ENCODE data around the gene ZYX. TPM values are rescaled to one million over a fixed set of nuclear protein-coding genes. Genes with fewer than 3 reads are reported as not detected.

Gene ZYX, protein sequence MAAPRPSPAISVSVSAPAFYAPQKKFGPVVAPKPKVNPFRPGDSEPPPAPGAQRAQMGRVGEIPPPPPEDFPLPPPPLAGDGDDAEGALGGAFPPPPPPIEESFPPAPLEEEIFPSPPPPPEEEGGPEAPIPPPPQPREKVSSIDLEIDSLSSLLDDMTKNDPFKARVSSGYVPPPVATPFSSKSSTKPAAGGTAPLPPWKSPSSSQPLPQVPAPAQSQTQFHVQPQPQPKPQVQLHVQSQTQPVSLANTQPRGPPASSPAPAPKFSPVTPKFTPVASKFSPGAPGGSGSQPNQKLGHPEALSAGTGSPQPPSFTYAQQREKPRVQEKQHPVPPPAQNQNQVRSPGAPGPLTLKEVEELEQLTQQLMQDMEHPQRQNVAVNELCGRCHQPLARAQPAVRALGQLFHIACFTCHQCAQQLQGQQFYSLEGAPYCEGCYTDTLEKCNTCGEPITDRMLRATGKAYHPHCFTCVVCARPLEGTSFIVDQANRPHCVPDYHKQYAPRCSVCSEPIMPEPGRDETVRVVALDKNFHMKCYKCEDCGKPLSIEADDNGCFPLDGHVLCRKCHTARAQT
- 168 and 171 TPM in 2 replicates for total RNA-seq

DNA sequence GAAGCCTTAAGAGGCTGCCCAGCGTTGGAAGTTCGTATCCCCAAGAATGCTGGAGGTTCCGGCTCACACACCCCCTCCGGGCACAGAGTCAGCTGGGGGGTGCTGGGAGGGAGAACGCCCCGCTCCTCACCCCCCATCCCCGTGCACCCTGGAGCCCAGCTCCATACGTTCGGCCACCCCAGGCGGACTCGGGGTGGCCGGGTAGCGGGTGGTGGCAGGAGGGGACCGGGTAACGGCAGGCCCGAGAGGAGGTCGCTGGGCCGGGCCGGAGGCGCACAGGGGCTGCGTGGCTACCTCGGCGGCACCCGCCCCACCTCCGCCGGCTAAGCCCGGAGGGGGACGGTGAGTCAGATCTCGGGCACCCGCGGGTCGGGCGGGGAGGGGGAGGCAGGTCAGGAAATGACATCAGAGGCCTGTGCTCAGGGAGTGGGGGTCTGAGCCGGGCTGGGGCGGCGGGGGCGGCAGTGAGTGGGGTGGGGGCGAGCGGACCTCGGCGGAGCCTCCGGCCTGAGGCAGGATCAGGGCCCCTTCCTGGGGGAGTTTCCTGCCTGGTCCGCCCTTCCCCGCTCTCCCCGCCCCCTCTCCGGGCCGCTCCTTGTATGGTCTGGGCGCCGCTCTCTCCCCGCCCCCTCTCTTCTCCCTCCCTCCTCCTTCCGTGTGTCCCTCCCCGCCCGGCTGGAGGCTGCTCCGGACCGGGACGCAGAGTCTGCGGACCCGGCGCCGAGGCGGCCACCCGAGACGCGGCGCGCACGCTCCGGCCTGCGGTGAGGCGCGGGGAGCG, at the start of gene ZYX:
ZYX (plus strand) TSS at position 700 of the 781 bp plus-strand sequence. CDS start 227 bp downstream, outside the sequence.
- intact Hi-C loops (cut with micrococcal nuclease), result loop anchor here (1.0 to 10.0 kb wide), 9 partner anchors 28 to 1454 kb away; partner anchors contain the start of genes CASP2, EPHA1, GSTK1 and TPK1

DNA sequence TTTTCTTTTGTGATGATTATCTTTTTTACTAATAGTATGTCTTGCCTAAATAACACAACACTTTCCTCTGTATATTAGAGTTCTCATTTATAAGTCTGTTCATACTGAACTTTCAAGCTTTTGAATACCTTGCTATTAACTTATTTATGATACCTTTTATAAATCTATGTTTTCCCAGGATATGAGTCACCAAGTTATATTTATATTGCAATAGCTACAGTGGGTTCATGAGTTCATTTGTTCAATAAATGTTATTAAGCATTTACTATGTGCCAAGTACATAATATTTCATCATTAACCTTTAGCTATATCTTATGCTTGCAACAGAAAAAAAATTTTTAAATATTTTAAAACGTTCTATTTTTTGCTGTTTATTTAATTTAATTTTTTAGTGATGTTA, 46.9 kb upstream of the ZYX start:
- intact Hi-C loops (cut with micrococcal nuclease), result no loop called here

DNA sequence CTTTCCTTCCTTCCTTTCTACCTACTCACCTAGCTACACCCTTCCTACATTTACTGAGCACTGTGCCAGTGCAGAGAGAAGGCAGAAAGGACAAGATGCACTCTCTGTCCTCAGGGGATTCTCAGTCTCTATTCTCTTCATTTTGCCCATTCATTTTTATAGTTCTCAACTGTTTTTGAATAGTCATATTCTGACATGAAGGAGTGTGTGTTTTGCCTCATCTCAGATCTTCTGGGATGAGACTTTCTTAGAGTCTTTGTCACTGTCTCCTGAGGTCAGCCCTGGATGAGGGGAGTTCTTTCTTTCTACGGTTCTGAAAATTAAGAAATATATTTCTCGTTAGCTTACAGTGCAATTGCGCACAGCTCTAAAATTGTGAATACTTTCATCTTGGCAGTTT, 43.9 kb upstream of the ZYX start:
- intact Hi-C loops (cut with micrococcal nuclease), result no loop called here

DNA sequence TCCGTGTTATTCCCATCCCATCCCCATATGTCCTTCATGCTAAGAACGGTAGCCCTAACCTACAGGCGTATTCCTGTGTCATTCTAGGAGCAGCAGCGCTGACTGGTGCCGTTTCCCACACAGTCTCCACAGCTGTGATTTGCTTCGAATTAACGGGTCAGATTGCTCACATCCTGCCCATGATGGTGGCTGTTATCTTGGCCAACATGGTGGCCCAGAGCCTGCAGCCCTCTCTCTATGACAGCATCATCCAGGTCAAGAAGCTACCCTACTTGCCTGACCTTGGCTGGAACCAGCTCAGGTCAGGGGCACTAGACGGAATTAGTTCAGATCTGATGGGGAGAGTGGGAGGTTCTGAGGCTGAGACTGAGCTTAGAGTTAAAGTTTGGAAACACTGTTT, 39.3 kb upstream of the ZYX start:
- intact Hi-C loops (cut with micrococcal nuclease), result loop anchor here (10.0 kb wide), 1 partner anchor 337 kb away; no protein-coding TSS in a partner anchor

DNA sequence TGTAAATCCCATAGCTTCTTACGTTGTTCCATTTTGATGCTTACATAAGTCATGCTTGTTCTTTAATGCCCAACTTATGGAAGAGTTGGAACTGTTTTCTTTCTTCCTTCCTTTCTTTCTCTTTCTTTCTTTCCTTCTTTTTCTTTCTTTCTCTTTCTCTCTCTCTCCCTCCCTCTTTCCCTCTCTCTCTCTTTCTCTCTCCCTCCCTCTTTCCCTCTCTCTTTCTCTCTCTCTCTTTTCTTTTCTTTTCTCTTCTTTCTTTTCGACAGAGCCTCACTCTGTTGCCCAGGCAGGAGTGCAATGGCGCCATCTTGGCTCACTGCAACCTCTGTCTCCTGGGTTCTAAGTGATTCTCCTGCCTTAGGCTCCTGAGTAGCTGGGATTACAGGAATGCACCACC, 37.5 kb upstream of the ZYX start:
- intact Hi-C loops (cut with micrococcal nuclease), result loop anchor here (10.0 kb wide), 1 partner anchor 339 kb away; no protein-coding TSS in a partner anchor

DNA sequence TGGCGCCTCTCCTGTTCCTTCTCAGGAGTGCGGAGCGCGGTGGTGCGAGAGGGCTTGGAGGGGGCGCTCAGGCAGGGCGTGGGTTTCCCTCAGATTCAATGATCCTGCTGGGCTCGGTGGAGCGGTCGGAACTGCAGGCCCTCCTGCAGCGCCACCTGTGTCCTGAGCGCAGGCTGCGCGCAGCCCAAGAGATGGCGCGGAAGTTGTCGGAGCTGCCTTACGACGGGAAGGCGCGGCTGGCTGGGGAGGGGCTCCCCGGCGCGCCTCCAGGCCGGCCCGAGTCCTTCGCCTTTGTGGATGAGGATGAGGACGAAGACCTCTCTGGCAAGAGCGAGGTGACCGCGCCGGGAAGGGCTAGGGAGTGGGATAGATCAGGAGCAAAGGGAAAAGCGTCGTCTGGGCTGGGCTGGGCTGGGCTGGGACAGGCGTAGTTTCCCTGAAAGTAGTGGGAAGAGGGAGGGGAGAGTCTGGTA, 35.7 kb upstream of the ZYX start:
- intact Hi-C loops (cut with micrococcal nuclease), result loop anchor here (1.0 to 10.0 kb wide), 4 partner anchors 35 to 341 kb away; partner anchors contain the start of gene ZYX

DNA sequence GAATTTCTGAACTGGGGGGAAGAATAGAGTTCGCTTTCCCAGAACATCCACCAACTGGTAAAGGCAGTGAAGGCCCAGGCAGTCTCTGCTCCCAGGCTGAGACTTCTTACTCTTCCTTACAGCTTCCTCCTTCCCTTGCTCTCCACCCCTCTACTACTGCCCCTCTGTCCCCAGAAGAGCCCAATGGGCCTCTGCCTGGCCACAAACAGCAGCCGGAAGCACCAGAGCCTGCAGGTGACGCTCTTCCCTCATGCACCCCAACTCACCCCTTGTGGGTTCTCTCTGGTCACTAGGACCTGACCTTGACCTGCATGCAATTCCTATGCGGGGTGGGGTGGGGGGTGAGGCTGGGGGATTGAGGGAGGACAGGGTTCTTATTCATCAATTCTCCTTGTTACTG, 35.1 kb upstream of the ZYX start:
- intact Hi-C loops (cut with micrococcal nuclease), result loop anchor here (5.0 to 10.0 kb wide), 2 partner anchors 39 to 341 kb away; no protein-coding TSS in a partner anchor

DNA sequence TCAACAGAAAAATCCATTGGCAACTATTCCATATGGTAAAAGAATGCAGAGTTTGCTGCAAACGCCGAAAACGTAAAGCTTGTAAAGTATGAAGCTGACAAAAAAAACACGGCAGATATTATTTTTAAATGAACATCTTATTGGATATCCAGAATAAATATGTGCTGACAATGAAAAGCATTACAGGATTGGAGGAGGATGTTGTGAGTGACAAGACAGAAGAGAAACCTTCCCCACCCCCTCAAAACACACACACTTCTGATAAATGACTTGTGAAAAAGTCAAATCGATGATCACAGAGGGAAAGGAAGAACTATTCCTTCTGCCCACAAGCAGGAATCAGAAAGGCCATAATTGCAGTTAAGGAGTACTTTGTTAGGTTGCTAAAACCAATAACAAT, 33.2 kb upstream of the ZYX start:
- intact Hi-C loops (cut with micrococcal nuclease), result loop anchor here (5.0 to 10.0 kb wide), 2 partner anchors 41 to 343 kb away; no protein-coding TSS in a partner anchor

DNA sequence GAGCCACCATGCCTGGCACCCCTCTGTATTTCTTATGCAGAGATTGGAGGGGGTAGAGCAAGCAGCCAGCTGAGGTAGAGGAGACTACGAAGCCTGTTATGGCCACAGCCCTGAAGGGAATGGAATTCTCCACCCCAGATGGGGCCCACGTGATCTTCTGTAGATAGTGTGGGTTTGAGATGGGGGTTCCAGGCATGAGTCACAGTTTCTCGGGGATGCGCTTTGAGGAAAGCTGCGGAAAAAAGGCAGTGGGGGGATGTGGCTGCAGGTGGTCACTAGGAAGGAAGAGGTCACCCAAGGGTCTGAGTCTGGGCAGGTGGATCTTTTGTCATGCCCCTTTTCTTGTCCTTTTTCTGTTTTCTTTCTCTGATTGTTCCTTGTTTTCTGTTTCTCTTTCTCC, 30.1 kb upstream of the ZYX start:
- intact Hi-C loops (cut with micrococcal nuclease), result no loop called here

DNA sequence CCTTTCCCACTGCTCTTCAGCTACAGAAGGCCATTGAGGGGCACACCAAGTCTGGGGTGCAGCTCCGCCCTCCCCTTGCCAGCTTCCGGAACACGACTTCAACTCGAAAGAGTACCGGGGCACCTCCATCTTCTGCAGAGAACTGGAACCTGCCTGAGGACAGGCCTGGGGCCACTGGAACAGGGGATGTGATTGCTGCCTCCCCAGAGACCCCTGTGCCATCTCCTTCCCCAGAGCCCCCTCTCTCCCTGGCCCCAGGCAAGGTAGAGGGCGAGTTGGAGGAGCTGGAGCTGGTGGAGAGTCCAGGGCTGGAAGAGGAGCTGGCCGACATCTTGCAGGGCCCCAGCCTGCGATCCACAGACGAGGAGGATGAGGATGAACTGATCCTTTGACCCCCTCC, 29.6 kb upstream of the ZYX start:
- intact Hi-C loops (cut with micrococcal nuclease), result no loop called here

DNA sequence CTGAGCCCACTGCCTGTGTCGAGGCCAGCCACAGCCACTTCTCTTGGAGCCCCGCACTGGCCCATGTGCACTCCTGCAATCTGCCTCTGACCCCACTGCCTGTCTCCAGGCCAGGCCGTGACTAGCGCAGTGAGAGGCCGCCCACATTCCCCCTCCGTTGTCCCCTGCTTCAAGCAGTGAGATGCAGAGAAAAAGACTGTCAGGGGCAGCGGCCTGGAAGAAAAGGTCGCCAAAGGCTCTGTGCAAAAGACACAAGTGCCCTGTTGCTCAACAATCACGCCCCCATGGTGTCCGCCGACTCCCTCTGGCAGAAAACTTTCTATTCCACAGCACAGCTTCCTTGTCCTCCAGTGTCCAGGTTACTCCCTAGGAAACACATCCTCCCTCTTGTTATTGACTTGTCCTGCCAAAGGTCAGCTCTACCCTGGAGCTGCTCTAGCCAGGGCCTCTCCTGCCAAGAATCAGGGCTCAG, 28.6 kb upstream of the ZYX start:
- intact Hi-C loops (cut with micrococcal nuclease), result no loop called here

DNA sequence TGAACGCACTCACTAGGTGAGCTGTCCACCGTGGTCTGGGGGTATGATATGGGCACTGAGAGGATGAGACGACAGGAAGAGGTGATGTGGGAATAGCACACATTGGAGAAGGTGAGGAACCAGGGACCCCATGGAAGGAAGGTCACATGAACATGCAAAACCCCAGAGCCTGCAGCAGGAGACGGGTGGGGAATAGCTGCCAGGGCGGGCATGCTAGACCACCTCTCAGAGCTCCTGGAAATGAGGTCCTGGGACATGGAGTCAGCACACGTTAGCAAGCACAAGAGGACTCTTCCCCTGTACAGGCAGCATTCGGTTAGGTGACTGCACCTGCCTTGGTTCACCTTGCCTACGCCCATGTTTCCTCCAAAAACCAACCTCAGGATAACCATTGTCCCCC, 26.8 kb upstream of the ZYX start:
- intact Hi-C loops (cut with micrococcal nuclease), result no loop called here

DNA sequence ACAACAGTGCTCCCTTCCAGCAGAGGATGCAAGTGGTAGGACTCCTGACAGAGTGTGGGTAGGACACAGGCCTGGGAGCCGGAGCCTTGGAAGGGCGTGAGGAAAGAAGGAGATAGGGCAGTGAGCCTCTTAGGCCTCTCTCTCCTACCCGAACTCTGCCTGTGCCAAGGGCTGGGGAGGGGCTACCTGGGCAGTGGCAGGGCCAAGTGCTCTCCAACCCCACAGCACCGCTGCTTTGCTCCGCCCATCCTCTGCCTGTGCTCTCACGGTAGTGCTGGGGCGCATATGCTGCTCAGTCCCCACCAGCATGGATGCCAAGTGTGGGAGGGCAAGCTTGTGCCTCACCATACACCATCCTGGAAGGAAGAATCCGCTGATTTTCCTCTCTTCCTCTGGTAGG, 26.2 kb upstream of the ZYX start:
- intact Hi-C loops (cut with micrococcal nuclease), result no loop called here

DNA sequence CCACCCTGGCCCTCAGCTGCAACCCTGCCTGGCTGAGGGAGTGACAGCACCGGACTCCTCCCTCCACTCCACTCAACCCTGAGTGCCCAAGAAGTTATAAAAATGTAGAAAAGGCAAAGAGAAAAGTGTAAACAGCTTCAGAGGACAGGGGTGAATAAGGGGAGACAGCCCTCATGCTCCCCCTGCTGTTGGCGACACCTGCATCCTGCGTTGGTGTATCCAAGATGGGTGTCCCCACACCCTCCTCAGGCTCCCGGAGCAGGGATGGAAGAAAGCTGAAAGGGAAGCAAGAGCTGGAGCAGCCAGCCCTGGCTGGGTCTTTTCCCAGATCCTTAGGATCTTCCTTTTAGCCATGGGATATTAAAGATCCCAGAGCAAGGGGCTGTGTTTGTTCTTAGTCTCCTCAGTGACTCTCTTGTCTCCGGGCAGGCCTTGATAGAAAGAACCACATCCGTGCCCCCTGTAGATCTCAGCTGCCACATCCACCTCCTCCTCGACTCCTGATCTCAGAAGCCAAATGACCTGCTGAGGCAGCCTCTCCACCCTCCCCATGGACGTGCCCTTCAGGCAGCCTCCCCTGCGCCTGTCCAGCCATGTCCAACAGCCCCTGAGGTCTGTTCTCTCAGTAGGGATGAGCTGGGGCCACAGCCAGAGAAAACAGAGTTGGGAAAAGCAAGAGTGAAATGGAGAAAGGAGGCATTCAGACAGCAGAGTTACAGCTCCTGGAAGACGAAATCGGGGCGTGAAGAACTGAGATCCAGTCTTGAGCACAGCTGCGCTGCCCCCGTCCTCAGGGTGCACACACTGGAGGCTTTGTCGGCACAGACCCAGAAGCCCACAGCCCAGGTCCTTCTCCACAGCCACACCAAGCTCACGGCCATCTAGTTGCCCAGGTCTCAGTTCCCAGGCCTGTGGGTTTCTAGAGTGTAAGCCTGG, 25.4 kb upstream of the ZYX start:
- intact Hi-C loops (cut with micrococcal nuclease), result no loop called here

DNA sequence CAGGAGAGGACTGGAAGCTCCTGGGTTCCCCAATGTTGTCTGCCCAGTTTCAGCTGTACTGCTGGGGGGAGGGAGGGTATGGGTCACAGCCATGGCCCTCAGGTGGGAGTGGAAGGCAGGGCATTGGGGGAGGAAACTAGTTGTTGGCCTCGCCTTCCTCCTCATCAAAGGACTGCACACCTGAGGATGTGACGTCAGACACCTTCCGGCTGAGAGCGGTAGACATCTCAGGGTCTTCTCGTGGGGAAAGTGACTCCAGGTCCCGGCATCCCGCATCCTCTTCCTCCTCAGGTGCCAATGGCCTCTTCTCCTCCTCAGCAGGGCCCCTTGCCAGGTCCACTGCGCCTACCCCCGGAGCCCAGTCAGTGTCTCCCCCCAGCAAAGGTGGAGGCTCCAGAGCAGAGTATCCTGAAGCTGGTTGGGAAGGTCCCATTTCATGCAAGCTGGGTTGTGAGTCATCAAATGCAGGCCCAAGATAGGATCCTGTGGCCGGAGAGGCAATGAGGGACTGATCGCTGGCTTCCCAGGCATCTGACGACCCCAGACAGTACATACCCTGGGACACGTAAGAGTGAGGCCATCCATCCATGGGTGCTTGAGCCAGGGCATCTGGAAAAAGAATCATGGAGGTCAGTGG, 24.6 kb upstream of the ZYX start:
- intact Hi-C loops (cut with micrococcal nuclease), result no loop called here

DNA sequence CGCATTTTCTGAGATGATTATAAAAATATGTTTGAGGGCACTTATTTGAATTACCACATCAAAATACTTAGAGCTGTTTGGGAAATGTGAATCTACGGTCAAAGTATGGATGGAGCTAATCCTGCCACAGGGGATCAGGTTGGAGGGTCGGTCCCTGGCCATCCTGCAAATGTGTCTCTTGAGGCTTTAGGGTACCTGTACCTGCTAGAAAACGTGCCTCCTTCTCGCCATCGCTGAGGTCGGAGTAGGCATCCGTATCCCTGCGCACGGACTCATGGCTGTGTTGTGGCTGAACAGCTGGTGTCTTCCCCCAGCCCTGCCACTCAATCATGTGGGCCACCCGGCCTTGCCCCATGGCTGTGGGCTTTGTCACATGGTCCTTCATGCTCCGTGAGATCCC, 22.5 kb upstream of the ZYX start:
- intact Hi-C loops (cut with micrococcal nuclease), result no loop called here

DNA sequence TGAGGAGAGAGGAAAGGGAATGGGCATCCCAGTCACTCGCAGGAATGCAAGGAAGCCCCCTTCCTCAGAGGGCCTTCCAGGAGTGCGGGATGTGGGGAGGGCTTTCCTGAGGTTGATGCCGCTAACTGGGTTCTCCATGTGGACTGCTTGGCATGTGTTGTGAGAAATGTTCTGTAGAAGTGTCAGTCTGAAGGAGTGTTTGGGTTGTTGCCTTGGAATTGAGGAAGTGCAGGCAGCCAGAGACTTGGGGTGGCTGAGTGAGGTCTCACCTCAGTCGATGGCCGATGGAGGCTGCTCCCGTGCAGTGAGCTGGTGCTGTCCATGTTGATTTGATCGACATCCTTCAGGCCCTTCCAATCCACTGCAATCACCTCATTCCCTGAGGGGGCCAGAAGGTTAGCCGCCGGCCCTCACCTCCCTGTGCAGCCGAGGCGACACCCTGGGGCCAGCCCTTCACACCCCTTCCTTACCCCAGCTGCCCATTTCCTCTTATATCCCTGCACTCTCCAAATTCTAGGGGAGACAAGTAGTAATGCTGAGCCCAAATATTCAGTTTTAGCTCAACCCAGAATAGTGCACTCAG, 21.3 kb upstream of the ZYX start:
- intact Hi-C loops (cut with micrococcal nuclease), result loop anchor here (5.0 to 10.0 kb wide), 2 partner anchors 55 to 118 kb away; no protein-coding TSS in a partner anchor

DNA sequence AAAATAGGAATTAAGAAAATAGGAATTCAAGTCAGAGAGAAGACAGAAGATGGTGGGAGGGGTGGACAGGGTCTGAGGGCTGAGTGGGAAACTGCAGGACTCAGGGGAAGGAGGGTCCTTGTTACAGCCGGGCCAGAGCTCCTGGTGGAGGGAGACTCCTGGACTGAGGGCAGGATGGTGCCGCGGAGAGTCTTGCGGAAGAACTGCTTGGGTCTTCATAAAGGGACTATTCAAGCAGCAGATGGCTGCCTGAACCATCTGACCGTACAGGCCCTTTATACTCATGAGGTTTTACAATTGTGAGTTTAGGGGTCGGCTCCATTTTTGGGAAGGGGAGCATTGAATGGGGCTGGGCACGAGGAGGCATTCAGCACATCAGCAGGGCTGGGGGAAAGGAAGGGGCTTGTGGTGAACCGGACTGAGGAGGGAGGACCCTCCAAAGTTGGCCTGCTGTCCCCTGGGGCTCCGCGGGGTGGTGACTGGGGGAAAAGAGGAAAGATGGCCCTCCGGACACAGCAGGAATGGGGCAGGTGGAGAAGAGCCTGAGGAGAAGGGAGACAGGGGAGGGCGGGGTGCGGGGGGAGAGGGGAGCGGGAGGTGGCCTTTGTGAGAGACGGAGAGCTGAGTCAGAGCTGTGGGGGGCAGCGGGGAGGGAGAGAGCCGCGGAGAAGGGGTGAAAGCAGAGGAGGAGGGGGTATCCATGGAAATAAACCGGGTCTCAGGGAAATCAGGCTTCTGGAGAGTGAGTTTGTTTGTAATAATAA, 20.2 kb upstream of the ZYX start:
- intact Hi-C loops (cut with micrococcal nuclease), result loop anchor here (5.0 to 10.0 kb wide), 2 partner anchors 54 to 119 kb away; no protein-coding TSS in a partner anchor
